Cardiac muscle cell (in vitro differentiated cells and primary cell): ENCODE measurements around the gene DGKI. TPM values are rescaled to one million over a fixed set of nuclear protein-coding genes. Genes with fewer than 3 reads are reported as not detected.

ENCODE experiments used
- DNase-seq, 2 donors: peaks; one replicate each; pipeline versions ENCODE4 v3.0.0 to v3.0.0-alpha.2; 2010 to 2017; ENCODE audit warnings: low read depth in 1 of 2, low spot score in 1 of 2
- H3K27ac ChIP-seq: fragments of 200-600 bp; sonication (generic); 2 replicates; pipeline ENCODE4 v1.5.1; 2016
- H3K27me3 ChIP-seq: fragments of 200-600 bp; sonication (generic); 2 replicates; pipeline ENCODE4 v1.6.0; 2016; ENCODE audit warnings: control low read depth
- H3K36me3 ChIP-seq: fragments of 200-600 bp; sonication (generic); 2 replicates; pipeline ENCODE4 v1.5.1; 2016; ENCODE audit warnings: control low read depth
- H3K4me1 ChIP-seq: fragments of 200-600 bp; sonication (generic); 2 replicates; pipeline ENCODE4 v1.8.1; 2017; ENCODE audit warnings: low read depth, mild to moderate bottlenecking, mixed run types
- H3K4me3 ChIP-seq: fragments of 200-600 bp; sonication (generic); 2 replicates; pipeline ENCODE4 v1.5.1; 2016; ENCODE audit warnings: mild to moderate bottlenecking
- H3K9me3 ChIP-seq: fragments of 200-600 bp; sonication (generic); 2 replicates; pipeline ENCODE4 v1.5.1; 2017; ENCODE audit warnings: low read depth, mild to moderate bottlenecking, control low read depth
- polyA plus RNA-seq: library from polyadenylated mRNA; unstranded; fragments of >200 nt; fragmentation: Nextera tagmentation; extraction: Ambion mirVana; gene quantifications from 2 replicates; pipeline ENCODE4 v1.2.1, GENCODE V29; 2016
- total RNA-seq: library from RNA; depleted of rRNA; stranded (reverse); fragments of >200 nt; gene quantifications from 2 replicates; pipeline ENCODE4 v1.2.3, GENCODE V29; 2016
- TF ChIP-seq, protein P1 (sequence below): IDR thresholded peaks from 2 replicates; pipeline ENCODE4 v1.5.1; 2012; ENCODE audit warnings: low read depth, mild to moderate bottlenecking, low read length

The DGKI gene
- total and polyA plus RNA-seq, 2 experiments from 2014 or later, result 35.0 to 52.7 TPM

DNA sequence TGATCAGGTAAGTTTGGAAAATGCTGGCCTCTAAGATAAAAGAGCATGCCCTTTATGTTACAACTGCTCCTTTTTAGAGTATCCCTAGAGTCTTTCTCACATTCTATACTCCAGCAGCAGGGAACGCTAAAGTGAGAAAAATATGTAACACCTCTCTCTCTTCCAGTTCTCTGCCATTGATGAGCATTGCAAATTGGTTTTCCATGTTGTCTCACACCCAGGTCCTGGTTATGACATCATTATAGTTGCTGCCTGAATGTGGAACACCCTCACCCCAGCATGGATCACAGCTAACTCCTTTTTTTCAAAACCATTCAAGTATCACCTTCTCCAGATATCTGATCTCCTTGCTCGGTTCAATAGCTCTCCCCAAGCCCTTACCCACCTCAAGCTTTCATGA, 84.4 kb downstream of the DGKI start:
- peaks cover 4% of the 10 kb centered on the region for H3K4me1 ChIP-seq
- H3K27me3 ChIP-seq, result no peaks in the 10 kb centered on the region
- TF ChIP-seq, protein P1, sequence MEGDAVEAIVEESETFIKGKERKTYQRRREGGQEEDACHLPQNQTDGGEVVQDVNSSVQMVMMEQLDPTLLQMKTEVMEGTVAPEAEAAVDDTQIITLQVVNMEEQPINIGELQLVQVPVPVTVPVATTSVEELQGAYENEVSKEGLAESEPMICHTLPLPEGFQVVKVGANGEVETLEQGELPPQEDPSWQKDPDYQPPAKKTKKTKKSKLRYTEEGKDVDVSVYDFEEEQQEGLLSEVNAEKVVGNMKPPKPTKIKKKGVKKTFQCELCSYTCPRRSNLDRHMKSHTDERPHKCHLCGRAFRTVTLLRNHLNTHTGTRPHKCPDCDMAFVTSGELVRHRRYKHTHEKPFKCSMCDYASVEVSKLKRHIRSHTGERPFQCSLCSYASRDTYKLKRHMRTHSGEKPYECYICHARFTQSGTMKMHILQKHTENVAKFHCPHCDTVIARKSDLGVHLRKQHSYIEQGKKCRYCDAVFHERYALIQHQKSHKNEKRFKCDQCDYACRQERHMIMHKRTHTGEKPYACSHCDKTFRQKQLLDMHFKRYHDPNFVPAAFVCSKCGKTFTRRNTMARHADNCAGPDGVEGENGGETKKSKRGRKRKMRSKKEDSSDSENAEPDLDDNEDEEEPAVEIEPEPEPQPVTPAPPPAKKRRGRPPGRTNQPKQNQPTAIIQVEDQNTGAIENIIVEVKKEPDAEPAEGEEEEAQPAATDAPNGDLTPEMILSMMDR, result no peak
- H3K4me3 ChIP-seq, result no peak overlapping the region
- DNase-seq, result no peak
- no peak overlapping the region for H3K27ac ChIP-seq
- H3K9me3 ChIP-seq, result no peaks in the 10 kb centered on the region
- H3K36me3 ChIP-seq, result no peaks in the 10 kb centered on the region

DNA sequence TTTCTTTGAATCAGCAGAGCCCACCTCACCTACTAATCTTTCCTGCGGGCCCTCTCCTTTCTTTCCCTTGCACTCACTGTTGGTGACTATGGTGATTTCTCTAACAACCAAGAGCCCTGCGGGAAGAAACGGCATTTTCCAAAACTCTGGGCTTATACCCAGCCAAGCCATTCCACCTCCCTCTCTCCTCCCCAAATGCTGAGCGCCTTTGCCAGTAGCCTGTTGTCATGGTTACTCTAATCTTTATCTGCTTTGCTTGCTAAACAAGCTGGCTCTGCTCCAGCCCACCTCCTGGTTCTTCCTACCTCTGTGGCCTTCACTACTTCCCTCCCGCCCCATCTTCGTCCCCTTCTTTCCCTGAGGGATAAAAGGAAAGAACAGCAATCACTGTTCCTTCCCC, 86.7 kb downstream of the DGKI start:
- peaks cover 14% of the 10 kb centered on the region for H3K4me1 ChIP-seq
- no peak overlapping the region for H3K4me3 ChIP-seq
- H3K27ac ChIP-seq, result no peak overlapping the region
- no peaks in the 10 kb centered on the region for H3K27me3 ChIP-seq
- TF ChIP-seq, protein P1, result no peak
- H3K9me3 ChIP-seq, result no peaks in the 10 kb centered on the region
- H3K36me3 ChIP-seq, result no peaks in the 10 kb centered on the region
- DNase-seq, result peak in 1 of 2 donors; percentile 47

DNA sequence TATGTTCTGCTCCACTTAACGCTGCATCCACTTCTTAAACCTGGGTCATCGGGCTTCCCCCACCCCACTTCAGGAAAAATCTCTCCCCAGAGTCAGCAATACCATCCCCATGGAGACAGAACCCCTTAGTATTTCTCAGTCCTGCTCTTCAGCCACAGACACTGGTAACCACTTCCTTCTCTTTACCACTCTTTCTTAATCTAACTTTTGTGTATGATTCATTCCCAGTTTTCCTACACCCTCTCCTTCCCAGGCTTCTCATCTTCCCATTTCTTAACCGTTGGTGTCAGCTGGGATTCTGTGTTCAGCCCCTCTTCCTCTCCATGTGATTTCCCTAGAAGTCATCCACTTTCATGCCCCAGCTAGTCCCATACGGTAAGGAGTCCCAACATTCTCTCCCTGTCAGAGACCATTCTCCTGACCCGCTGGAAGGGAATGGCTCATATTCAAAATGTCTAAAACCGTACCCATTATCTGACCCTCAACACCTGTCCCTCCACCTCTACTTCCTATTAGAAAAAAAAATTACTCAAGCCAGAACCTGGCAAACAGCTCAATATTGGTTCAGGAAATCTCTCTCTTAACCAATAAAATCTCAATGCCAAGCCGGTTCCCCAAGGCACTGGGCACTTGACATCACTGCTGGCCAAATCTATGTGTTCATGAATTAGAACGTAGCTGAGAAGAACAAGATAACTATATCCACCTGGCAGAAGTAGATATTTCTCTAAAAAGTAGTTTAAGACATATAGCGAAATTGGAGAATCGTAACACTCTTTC, 89.4 kb downstream of the DGKI start:
- H3K36me3 ChIP-seq, result no peaks in the 10 kb centered on the region
- no peaks in the 10 kb centered on the region for H3K27me3 ChIP-seq
- peak in 1 of 2 donors; percentile 42 for DNase-seq
- no peak overlapping the region for H3K27ac ChIP-seq
- H3K9me3 ChIP-seq, result no peaks in the 10 kb centered on the region
- H3K4me3 ChIP-seq, result no peak overlapping the region
- H3K4me1 ChIP-seq, result peaks cover 39% of the 10 kb centered on the region
- TF ChIP-seq, protein P1, result no peak

DNA sequence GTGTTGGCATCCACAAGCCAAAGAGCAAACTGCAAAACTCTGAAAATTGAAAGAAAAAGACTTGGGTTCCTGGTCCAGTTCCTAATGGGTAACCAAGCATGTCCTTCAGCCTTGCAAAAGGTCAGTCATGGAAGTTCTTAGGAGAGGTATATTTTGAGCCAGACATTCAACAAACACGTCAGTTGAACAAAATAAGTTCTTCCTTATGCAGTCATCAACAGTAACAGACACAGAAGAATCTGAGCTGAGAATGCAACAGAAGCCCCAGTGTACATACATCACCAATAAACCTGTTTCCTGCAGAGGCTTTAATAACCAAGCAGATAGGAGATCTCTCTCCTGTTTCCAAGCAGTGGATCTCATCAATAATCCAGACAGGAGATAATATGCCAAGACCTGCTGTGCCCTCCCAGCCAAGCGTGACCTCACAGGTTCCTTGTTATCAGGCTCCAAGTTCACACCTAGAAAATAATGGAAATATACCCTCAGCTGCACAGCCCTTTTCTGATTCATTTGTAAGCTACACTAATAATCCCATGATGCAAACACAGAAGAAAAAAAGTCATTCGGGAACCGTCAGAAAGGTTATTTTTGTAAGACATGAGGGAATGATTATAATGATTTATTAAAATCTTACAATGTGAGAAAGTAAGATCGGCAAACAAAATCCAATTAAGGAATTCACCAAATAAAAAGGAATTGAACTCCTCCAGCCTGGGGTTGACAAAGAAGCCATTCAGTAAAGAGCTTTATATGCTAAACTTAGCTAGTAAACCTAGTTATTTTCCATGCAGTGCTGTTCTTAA, 90.7 kb downstream of the DGKI start:
- DNase-seq, result no peak
- TF ChIP-seq, protein P1, result no peak
- H3K4me3 ChIP-seq, result no peak overlapping the region
- H3K27me3 ChIP-seq, result no peaks in the 10 kb centered on the region
- H3K27ac ChIP-seq, result no peak overlapping the region
- H3K4me1 ChIP-seq, result peaks cover 39% of the 10 kb centered on the region
- H3K9me3 ChIP-seq, result no peaks in the 10 kb centered on the region
- no peaks in the 10 kb centered on the region for H3K36me3 ChIP-seq

DNA sequence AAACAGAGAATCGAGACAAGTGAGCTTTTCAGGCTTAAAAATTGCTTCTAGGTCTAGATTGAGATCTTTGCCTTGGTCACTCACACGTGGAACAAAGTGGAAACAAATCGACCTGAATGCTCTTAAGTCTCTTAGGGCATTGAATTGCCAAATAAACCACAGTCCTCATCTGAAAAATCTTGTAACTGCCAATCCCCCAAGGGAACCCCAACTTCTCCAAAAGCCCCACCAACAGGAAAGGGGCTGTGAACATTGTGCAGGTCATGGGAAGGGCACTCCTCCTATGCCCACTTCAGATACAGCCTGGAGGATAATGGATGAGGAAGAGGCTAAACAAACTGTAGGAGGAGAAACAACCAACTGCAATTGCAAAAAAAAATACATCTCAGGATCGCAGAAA, 91.3 kb downstream of the DGKI start:
- Histone ChIP-seq H3K36me3 (no peaks in the 10 kb centered on the region), H3K4me3 (no peak overlapping the region), H3K27ac (no peak overlapping the region), H3K4me1 (peaks cover 39% of the 10 kb centered on the region), H3K9me3 (no peaks in the 10 kb centered on the region), H3K27me3 (no peaks in the 10 kb centered on the region)
- DNase-seq, result no peak
- TF ChIP-seq, protein P1, result no peak
